Activated CD4-positive, alpha-beta T cell treated with anti-CD3 and anti-CD28 coated beads, Interleukin-2, amount 10 ng/mL, durations not matched to agents 24 days and 14 days (primary cell): ENCODE data around the gene ELMO3. TPM values are rescaled to one million over a fixed set of nuclear protein-coding genes. Genes with fewer than 3 reads are reported as not detected.
A peak's percentile ranks its signal among the peaks of the same experiment; 100 is the strongest.

Source experiments
- DNase-seq: peaks from one replicate; pipeline ENCODE4 v3.0.0; 2022
- H3K27ac Mint-ChIP-seq: one replicate; pipeline ENCODE4 v1.8.0; 2022; ENCODE audit warnings: mild to moderate bottlenecking, mixed read lengths
- H3K27me3 Mint-ChIP-seq: one replicate; pipeline ENCODE4 v1.8.0; 2022; ENCODE audit warnings: mixed read lengths
- H3K36me3 Mint-ChIP-seq: one replicate; pipeline ENCODE4 v1.8.0; 2022; ENCODE audit warnings: low read depth, mild to moderate bottlenecking, mixed read lengths
- H3K4me1 Mint-ChIP-seq: one replicate; pipeline ENCODE4 v1.8.0; 2021; ENCODE audit warnings: mixed read lengths
- H3K4me3 Mint-ChIP-seq: one replicate; pipeline ENCODE4 v1.8.0; 2022; ENCODE audit warnings: mild to moderate bottlenecking, moderate library complexity, mixed read lengths
- H3K9me3 Mint-ChIP-seq: one replicate; pipeline ENCODE4 v1.8.0; 2021; ENCODE audit warnings: mixed read lengths
- intact Hi-C: fragments of 100-400 bp; cut with micrococcal nuclease; formaldehyde crosslinking; loops from one replicate; pipeline ENCODE4 v1.15.1; 2023
- total RNA-seq: library from RNA; stranded (reverse); gene quantifications from 2 replicates; pipeline ENCODE4 v1.2.3, GENCODE V29; 2022

Gene ELMO3
- total RNA-seq, 1 donor from 2014 or later = 8.7 TPM

GRCh38 chr16:67169011-67169451, 29.9 kb upstream of the ELMO3 start:
- peaks cover 26% of the 10 kb centered on the region for H3K36me3 Mint-ChIP-seq
- H3K4me1 Mint-ChIP-seq = peaks cover 63% of the 10 kb centered on the region
- peak overlapping the region; percentile 86 for H3K4me3 Mint-ChIP-seq
- DNase-seq = no peak
- H3K27ac Mint-ChIP-seq = peak overlapping the region; percentile 25
- intact Hi-C loops = no loop called here
- peaks cover 13% of the 10 kb centered on the region for H3K27me3 Mint-ChIP-seq
- no peaks in the 10 kb centered on the region for H3K9me3 Mint-ChIP-seq

- H3K4me3 Mint-ChIP-seq = peak overlapping the region; percentile 86
Observed at GRCh38 chr16:67169642-67170167, 29.2 kb upstream of the ELMO3 start.

GRCh38 chr16:67170168-67170948, 28.6 kb upstream of the ELMO3 start, which contains the start of gene NOL3:
Gene NOL3, plus strand, starts transcription at chr16:67170538.
- peaks cover 8% of the 10 kb centered on the region for H3K27me3 Mint-ChIP-seq
- peaks cover 61% of the 10 kb centered on the region for H3K4me1 Mint-ChIP-seq
- DNase-seq = peak; percentile 92
- H3K4me3 Mint-ChIP-seq = peak within 1 kb of the TSS; percentile 86
- intact Hi-C loops = loop anchor here (1.0 kb wide), 2 partner anchors 9 to 13 kb away; partner anchors contain the start of gene MATCAP1
- H3K36me3 Mint-ChIP-seq = peaks cover 20% of the 10 kb centered on the region
- H3K27ac Mint-ChIP-seq = peak within 1 kb of the TSS; percentile 90
- H3K9me3 Mint-ChIP-seq = no peaks in the 10 kb centered on the region

More at GRCh38 chr16:67169642-67170167, 29.2 kb upstream of the ELMO3 start:
- Mint-ChIP-seq H3K4me1 (peaks cover 61% of the 10 kb centered on the region), H3K36me3 (peaks cover 23% of the 10 kb centered on the region), H3K9me3 (no peaks in the 10 kb centered on the region), H3K27ac (peak overlapping the region; percentile 90), H3K27me3 (peaks cover 13% of the 10 kb centered on the region)
- intact Hi-C loops = loop anchor here (1.0 kb wide), 2 partner anchors 8 to 14 kb away; partner anchors contain the start of gene MATCAP1
- DNase-seq = peak; percentile 86

- peaks cover 64% of the 10 kb centered on the region for H3K4me1 Mint-ChIP-seq
- peak overlapping the region; percentile 69 for H3K27ac Mint-ChIP-seq
- H3K4me3 Mint-ChIP-seq = peak overlapping the region; percentile 86
- no peak for DNase-seq
- intact Hi-C loops = loop anchor here (1.0 kb wide), 2 partner anchors 10 to 12 kb away; partner anchors contain the start of gene MATCAP1
- H3K36me3 Mint-ChIP-seq = peaks cover 22% of the 10 kb centered on the region
- peaks cover 6% of the 10 kb centered on the region for H3K27me3 Mint-ChIP-seq
- no peaks in the 10 kb centered on the region for H3K9me3 Mint-ChIP-seq
Observed at GRCh38 chr16:67170949-67171649, 27.8 kb upstream of the ELMO3 start.

GRCh38 chr16:67173323-67173722, 25.6 kb upstream of the ELMO3 start:
- intact Hi-C loops = no loop called here
- H3K36me3 Mint-ChIP-seq = peaks cover 21% of the 10 kb centered on the region
- peaks cover 61% of the 10 kb centered on the region for H3K4me1 Mint-ChIP-seq
- H3K9me3 Mint-ChIP-seq = no peaks in the 10 kb centered on the region
- H3K27me3 Mint-ChIP-seq = no peaks in the 10 kb centered on the region
- H3K27ac Mint-ChIP-seq = peak overlapping the region; percentile 88
- H3K4me3 Mint-ChIP-seq = peak overlapping the region; percentile 94
- DNase-seq = no peak

- no peaks in the 10 kb centered on the region for H3K9me3 Mint-ChIP-seq
- H3K4me1 Mint-ChIP-seq = peaks cover 62% of the 10 kb centered on the region
- H3K27ac Mint-ChIP-seq = peak overlapping the region; percentile 88
- intact Hi-C loops = loop anchor here (1.0 to 2.0 kb wide), 2 partner anchors 9 to 13 kb away; partner anchors contain the start of gene MATCAP1
- peaks cover 21% of the 10 kb centered on the region for H3K36me3 Mint-ChIP-seq
- H3K27me3 Mint-ChIP-seq = no peaks in the 10 kb centered on the region
- DNase-seq = peak; percentile 94
- peak overlapping the region; percentile 94 for H3K4me3 Mint-ChIP-seq
Observed at GRCh38 chr16:67173808-67174705, 24.9 kb upstream of the ELMO3 start.

- Mint-ChIP-seq H3K4me1 (peaks cover 63% of the 10 kb centered on the region), H3K27ac (no peak overlapping the region), H3K4me3 (peak overlapping the region; percentile 94), H3K36me3 (peaks cover 22% of the 10 kb centered on the region), H3K9me3 (no peaks in the 10 kb centered on the region), H3K27me3 (no peaks in the 10 kb centered on the region)
- intact Hi-C loops = loop anchor here (1.0 to 2.0 kb wide), 2 partner anchors 9 to 14 kb away; partner anchors contain the start of gene MATCAP1
- DNase-seq = no peak
Observed at GRCh38 chr16:67174706-67175231, 24.2 kb upstream of the ELMO3 start.

- no peak for DNase-seq
- no peaks in the 10 kb centered on the region for H3K27me3 Mint-ChIP-seq
- peaks cover 22% of the 10 kb centered on the region for H3K36me3 Mint-ChIP-seq
- no peak overlapping the region for H3K27ac Mint-ChIP-seq
- peaks cover 50% of the 10 kb centered on the region for H3K4me1 Mint-ChIP-seq
- H3K4me3 Mint-ChIP-seq = peak overlapping the region; percentile 74
- no peaks in the 10 kb centered on the region for H3K9me3 Mint-ChIP-seq
- intact Hi-C loops = no loop called here
Observed at GRCh38 chr16:67176662-67177061, 22.3 kb upstream of the ELMO3 start.

- H3K36me3 Mint-ChIP-seq = peaks cover 21% of the 10 kb centered on the region
- intact Hi-C loops = no loop called here
- no peak overlapping the region for H3K27ac Mint-ChIP-seq
- peak overlapping the region; percentile 74 for H3K4me3 Mint-ChIP-seq
- H3K4me1 Mint-ChIP-seq = peaks cover 43% of the 10 kb centered on the region
- no peaks in the 10 kb centered on the region for H3K27me3 Mint-ChIP-seq
- no peaks in the 10 kb centered on the region for H3K9me3 Mint-ChIP-seq
- DNase-seq = peak; percentile 90
Observed at GRCh38 chr16:67177743-67178699, 20.9 kb upstream of the ELMO3 start.

- H3K36me3 Mint-ChIP-seq = peaks cover 18% of the 10 kb centered on the region
- no peaks in the 10 kb centered on the region for H3K27me3 Mint-ChIP-seq
- H3K4me3 Mint-ChIP-seq = peak overlapping the region; percentile 74
- H3K4me1 Mint-ChIP-seq = peaks cover 34% of the 10 kb centered on the region
- intact Hi-C loops = no loop called here
- DNase-seq = peak; percentile 75
- H3K9me3 Mint-ChIP-seq = no peaks in the 10 kb centered on the region
- no peak overlapping the region for H3K27ac Mint-ChIP-seq
Observed at GRCh38 chr16:67179421-67180080, 19.4 kb upstream of the ELMO3 start.

GRCh38 chr16:67180166-67180565, 18.8 kb upstream of the ELMO3 start:
- Mint-ChIP-seq H3K27me3 (peaks cover 2% of the 10 kb centered on the region), H3K27ac (no peak overlapping the region), H3K4me1 (peaks cover 35% of the 10 kb centered on the region), H3K9me3 (no peaks in the 10 kb centered on the region), H3K36me3 (peaks cover 18% of the 10 kb centered on the region), H3K4me3 (no peak overlapping the region)
- intact Hi-C loops = no loop called here
- DNase-seq = no peak
